CD14-positive monocyte (primary cell): ENCODE measurements around the gene ZNF638. TPM values are rescaled to one million over a fixed set of nuclear protein-coding genes. Genes with fewer than 3 reads are reported as not detected.

ENCODE experiments used
- DNase-seq, 3 donors: peaks; one replicate each; pipeline ENCODE4 v3.0.0-alpha.2; 2011 to 2022
- H2AFZ ChIP-seq: 2 replicates; pipeline ENCODE4 v1.6.0; 2012; ENCODE audit warnings: mild to moderate bottlenecking, low read depth, low read length, inconsistent platforms; ENCODE audit not compliant: insufficient read depth, poor library complexity, severe bottlenecking
- H3K27ac ChIP-seq, 2 donors: 1 replicate in 1 of 2; 2 replicates in 1 of 2; pipeline ENCODE4 v1.5.1; 2012 to 2013; ENCODE audit warnings: low read length in 2 of 2, control low read depth in 1 of 2, inconsistent platforms in 1 of 2, low read depth in 1 of 2, mild to moderate bottlenecking in 1 of 2
- H3K27me3 ChIP-seq, 2 donors: one replicate each; pipeline versions ENCODE4 v1.6.0 to v1.6.1; 2011 to 2013; ENCODE audit warnings: low read length in 2 of 2; ENCODE audit not compliant: control insufficient read depth in 2 of 2, insufficient read depth in 2 of 2
- H3K36me3 ChIP-seq, 2 donors: replicated peaks in 1 of 2; 1 replicate in 1 of 2; 2 replicates in 1 of 2; pipeline versions ENCODE4 v1.5.1 to v1.6.1; 2012 to 2013; ENCODE audit warnings: low read length in 2 of 2, control low read depth in 1 of 2, inconsistent platforms in 1 of 2, mild to moderate bottlenecking in 1 of 2; ENCODE audit not compliant: insufficient read depth in 2 of 2, control insufficient read depth in 1 of 2
- H3K4me1 ChIP-seq, 2 donors: 1 replicate in 1 of 2; 2 replicates in 1 of 2; pipeline versions ENCODE4 v1.5.1 to v1.6.1; 2012 to 2013; ENCODE audit warnings: low read length in 2 of 2, control low read depth in 1 of 2, inconsistent platforms in 1 of 2, mild to moderate bottlenecking in 1 of 2, moderate library complexity in 1 of 2; ENCODE audit not compliant: insufficient read depth in 2 of 2, control insufficient read depth in 1 of 2
- H3K4me2 ChIP-seq: replicated peaks from 2 replicates; pipeline ENCODE3; 2012; ENCODE audit warnings: low read length, moderate library complexity, mild to moderate bottlenecking; ENCODE audit not compliant: poor library complexity, severe bottlenecking; ENCODE audit errors: extremely low read depth
- H3K4me3 ChIP-seq, 3 experiments: fragments of 200-600 bp in 1 of 3; sonication (generic) in 1 of 3; replicated peaks in 1 of 3; 1 replicate in 2 of 3; 2 replicates in 1 of 3; pipeline ENCODE4 v1.5.1; 2011 to 2013; ENCODE audit warnings: low read length in 3 of 3, mild to moderate bottlenecking in 3 of 3, control low read depth in 2 of 3, low read depth in 2 of 3, inconsistent platforms in 1 of 3, moderate library complexity in 1 of 3
- H3K79me2 ChIP-seq: 2 replicates; pipeline ENCODE4 v1.6.0; 2012; ENCODE audit warnings: mild to moderate bottlenecking, control low read depth, inconsistent platforms, low read length, moderate library complexity; ENCODE audit not compliant: insufficient read depth
- H3K9ac ChIP-seq: 2 replicates; pipeline ENCODE4 v1.6.0; 2017; ENCODE audit warnings: low read length, mild to moderate bottlenecking; ENCODE audit not compliant: insufficient read depth, poor library complexity, severe bottlenecking
- H3K9me3 ChIP-seq, 2 donors: replicated peaks in 1 of 2; 1 replicate in 1 of 2; 2 replicates in 1 of 2; pipeline versions ENCODE4 v1.5.1 to v1.6.1; 2012 to 2013; ENCODE audit warnings: low read length in 2 of 2, control low read depth in 1 of 2; ENCODE audit not compliant: control insufficient read depth in 1 of 2, insufficient read depth in 1 of 2
- H4K20me1 ChIP-seq: 2 replicates; pipeline ENCODE4 v1.6.0; 2012; ENCODE audit warnings: mild to moderate bottlenecking, low read length, control low read depth, moderate library complexity; ENCODE audit not compliant: insufficient read depth
- H3K27ac Mint-ChIP-seq, 7 donors: one replicate each; pipeline ENCODE4 v1.8.0; 2020; ENCODE audit warnings: mild to moderate bottlenecking in 7 of 7, mixed read lengths in 7 of 7, moderate library complexity in 6 of 7, inconsistent platforms in 2 of 7
- H3K27me3 Mint-ChIP-seq, 3 donors: one replicate each; pipeline ENCODE4 v1.8.0; 2021 to 2022; ENCODE audit warnings: low read depth in 3 of 3, mild to moderate bottlenecking in 3 of 3, mixed read lengths in 3 of 3, moderate library complexity in 3 of 3, inconsistent platforms in 1 of 3
- H3K36me3 Mint-ChIP-seq, 2 donors: one replicate each; pipeline ENCODE4 v1.8.0; 2020; ENCODE audit warnings: mixed read lengths in 2 of 2, inconsistent platforms in 1 of 2, mild to moderate bottlenecking in 1 of 2
- H3K4me1 Mint-ChIP-seq: one replicate; pipeline ENCODE4 v1.8.0; 2020; ENCODE audit warnings: mild to moderate bottlenecking, mixed read lengths
- H3K4me3 Mint-ChIP-seq, 2 donors: one replicate each; pipeline ENCODE4 v1.8.0; 2020; ENCODE audit warnings: mild to moderate bottlenecking in 2 of 2, mixed read lengths in 2 of 2, moderate library complexity in 1 of 2
- H3K9me3 Mint-ChIP-seq, 7 donors: one replicate each; pipeline ENCODE4 v1.8.0; 2020 to 2022; ENCODE audit warnings: mixed read lengths in 7 of 7, mild to moderate bottlenecking in 6 of 7, moderate library complexity in 6 of 7, inconsistent platforms in 2 of 7
- WGBS: methylation state at CpG from one replicate; pipeline ENCODE4 v1.1.5; 2013; ENCODE audit warnings: missing lambda C conversion rate; ENCODE audit not compliant: insufficient coverage; 5-methylcytosine and 5-hydroxymethylcytosine counted together
- intact Hi-C, 2 donors: fragments of 100-400 bp; cut with micrococcal nuclease; formaldehyde crosslinking; loops; one replicate each; pipeline versions ENCODE4 v1.15.0 to v1.15.1; 2023
- polyA plus RNA-seq, 3 donors: library from polyadenylated mRNA; depleted of rRNA in 1 of 3; unstranded in 2 of 3; stranded (reverse) in 1 of 3; fragments of 300-500 nt in 2 of 3; fragments of >200 nt in 1 of 3; fragmentation: Illumina TruSeq in 2 of 3; gene quantifications; 1 replicate in 2 of 3; 2 replicates in 1 of 3; pipeline ENCODE4 v1.2.3, GENCODE V29; 2012 to 2021
- TF ChIP-seq, protein P1 (sequence below): fragments of 200-600 bp; IDR thresholded peaks from one replicate; pipeline ENCODE4 v1.8.0; 2022; ENCODE audit warnings: antibody characterized with exemption, mild to moderate bottlenecking

ZNF638 gene
- polyA plus RNA-seq, 3 donors = 19.1 to 64.6 (median 22.4) TPM

- Histone ChIP-seq H2AFZ (no peak overlapping the region), H3K36me3 (peaks cover 93 to 98% of the 10 kb centered on the region in 2 donors), H4K20me1 (peaks cover 52% of the 10 kb centered on the region), H3K27me3 (no peaks in the 10 kb centered on the region), H3K79me2 (peaks cover 14% of the 10 kb centered on the region), H3K9ac (no peak overlapping the region), H3K4me1 (no peaks in the 10 kb centered on the region), H3K27ac (no peak overlapping the region), H3K4me2 (no peak overlapping the region), H3K9me3 (no peaks in the 10 kb centered on the region), H3K4me3 (no peak overlapping the region)
- intact Hi-C loops = no loop called here
- Mint-ChIP-seq H3K27ac (no peak overlapping the region), H3K9me3 (no peaks in the 10 kb centered on the region), H3K4me3 (no peak overlapping the region), H3K4me1 (no peaks in the 10 kb centered on the region), H3K36me3 (peaks cover 65 to 84% of the 10 kb centered on the region in 2 donors), H3K27me3 (no peaks in the 10 kb centered on the region)
- TF ChIP-seq, protein P1, sequence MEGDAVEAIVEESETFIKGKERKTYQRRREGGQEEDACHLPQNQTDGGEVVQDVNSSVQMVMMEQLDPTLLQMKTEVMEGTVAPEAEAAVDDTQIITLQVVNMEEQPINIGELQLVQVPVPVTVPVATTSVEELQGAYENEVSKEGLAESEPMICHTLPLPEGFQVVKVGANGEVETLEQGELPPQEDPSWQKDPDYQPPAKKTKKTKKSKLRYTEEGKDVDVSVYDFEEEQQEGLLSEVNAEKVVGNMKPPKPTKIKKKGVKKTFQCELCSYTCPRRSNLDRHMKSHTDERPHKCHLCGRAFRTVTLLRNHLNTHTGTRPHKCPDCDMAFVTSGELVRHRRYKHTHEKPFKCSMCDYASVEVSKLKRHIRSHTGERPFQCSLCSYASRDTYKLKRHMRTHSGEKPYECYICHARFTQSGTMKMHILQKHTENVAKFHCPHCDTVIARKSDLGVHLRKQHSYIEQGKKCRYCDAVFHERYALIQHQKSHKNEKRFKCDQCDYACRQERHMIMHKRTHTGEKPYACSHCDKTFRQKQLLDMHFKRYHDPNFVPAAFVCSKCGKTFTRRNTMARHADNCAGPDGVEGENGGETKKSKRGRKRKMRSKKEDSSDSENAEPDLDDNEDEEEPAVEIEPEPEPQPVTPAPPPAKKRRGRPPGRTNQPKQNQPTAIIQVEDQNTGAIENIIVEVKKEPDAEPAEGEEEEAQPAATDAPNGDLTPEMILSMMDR = no peak
- no CpG with 5 or more reads among the region's 2 CpGs for WGBS
- no peak for DNase-seq
Observed at GRCh38 chr2:71370015-71370414, 38.4 kb downstream of the ZNF638 start.

- 100% methylated on average over 1 of the region's 1 CpG for WGBS
Observed at GRCh38 chr2:71372042-71372441, 40.5 kb downstream of the ZNF638 start.

More at GRCh38 chr2:71372042-71372441, 40.5 kb downstream of the ZNF638 start:
- H3K4me1 Mint-ChIP-seq = no peaks in the 10 kb centered on the region
- no peaks in the 10 kb centered on the region for H3K27me3 ChIP-seq
- peaks cover 71 to 83% of the 10 kb centered on the region in 2 donors for H3K36me3 Mint-ChIP-seq
- H3K4me3 ChIP-seq = no peak overlapping the region
- H3K9me3 Mint-ChIP-seq = no peaks in the 10 kb centered on the region
- H3K4me3 Mint-ChIP-seq = no peak overlapping the region
- H3K27me3 Mint-ChIP-seq = no peaks in the 10 kb centered on the region
- no peak overlapping the region for H3K9ac ChIP-seq
- peaks cover 18% of the 10 kb centered on the region for H3K79me2 ChIP-seq
- no peak overlapping the region for H2AFZ ChIP-seq
- TF ChIP-seq, protein P1 = no peak
- no peaks in the 10 kb centered on the region for H3K9me3 ChIP-seq
- no peaks in the 10 kb centered on the region for H3K4me1 ChIP-seq
- peak overlapping the region in 2 of 7 donors; percentile 0 to 5 for H3K27ac Mint-ChIP-seq
- intact Hi-C loops = no loop called here
- H3K36me3 ChIP-seq = peaks cover 94 to 98% of the 10 kb centered on the region in 2 donors
- no peak for DNase-seq
- H3K4me2 ChIP-seq = no peak overlapping the region
- H3K27ac ChIP-seq = peak overlapping the region in 1 of 2 donors; percentile 1
- H4K20me1 ChIP-seq = peaks cover 65% of the 10 kb centered on the region
